Measurements from ENCODE around the gene OLFM4. TPM values are rescaled to one million over a fixed set of nuclear protein-coding genes. Genes with fewer than 3 reads are reported as not detected.

Gene OLFM4
- total RNA-seq, 1 donor from 2014 or later, result not detected

DNA sequence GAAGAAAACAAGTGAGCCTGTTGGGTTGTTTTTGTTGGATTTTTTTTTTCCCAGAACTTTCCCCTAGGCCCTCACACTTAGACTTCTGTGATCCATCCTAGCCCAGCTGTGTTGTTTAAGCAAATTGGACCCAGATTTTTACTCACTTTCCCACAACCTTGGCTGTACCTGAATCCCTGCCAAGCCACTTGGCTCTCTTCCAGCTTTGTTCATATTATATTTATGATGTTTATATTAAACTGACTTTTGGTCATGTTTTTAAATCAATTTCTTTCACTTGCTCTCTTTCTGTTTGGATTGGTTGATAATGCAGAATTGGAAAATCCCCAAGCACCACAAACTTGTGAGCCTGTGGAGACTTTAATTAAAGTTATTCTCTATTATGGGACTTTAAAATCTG lies 16.6 kb downstream of the OLFM4 start:
- no peaks in the 10 kb centered on the region for H3K36me3 ChIP-seq
- no peak overlapping the region for H3K4me3 ChIP-seq
- intact Hi-C loops (cut with DNase I), result no loop called here
- H3K4me1 ChIP-seq, result no peaks in the 10 kb centered on the region
- no peaks in the 10 kb centered on the region for H3K9me3 ChIP-seq
- no peak for DNase-seq
- TF ChIP-seq, protein P1, sequence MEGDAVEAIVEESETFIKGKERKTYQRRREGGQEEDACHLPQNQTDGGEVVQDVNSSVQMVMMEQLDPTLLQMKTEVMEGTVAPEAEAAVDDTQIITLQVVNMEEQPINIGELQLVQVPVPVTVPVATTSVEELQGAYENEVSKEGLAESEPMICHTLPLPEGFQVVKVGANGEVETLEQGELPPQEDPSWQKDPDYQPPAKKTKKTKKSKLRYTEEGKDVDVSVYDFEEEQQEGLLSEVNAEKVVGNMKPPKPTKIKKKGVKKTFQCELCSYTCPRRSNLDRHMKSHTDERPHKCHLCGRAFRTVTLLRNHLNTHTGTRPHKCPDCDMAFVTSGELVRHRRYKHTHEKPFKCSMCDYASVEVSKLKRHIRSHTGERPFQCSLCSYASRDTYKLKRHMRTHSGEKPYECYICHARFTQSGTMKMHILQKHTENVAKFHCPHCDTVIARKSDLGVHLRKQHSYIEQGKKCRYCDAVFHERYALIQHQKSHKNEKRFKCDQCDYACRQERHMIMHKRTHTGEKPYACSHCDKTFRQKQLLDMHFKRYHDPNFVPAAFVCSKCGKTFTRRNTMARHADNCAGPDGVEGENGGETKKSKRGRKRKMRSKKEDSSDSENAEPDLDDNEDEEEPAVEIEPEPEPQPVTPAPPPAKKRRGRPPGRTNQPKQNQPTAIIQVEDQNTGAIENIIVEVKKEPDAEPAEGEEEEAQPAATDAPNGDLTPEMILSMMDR (IDR thresholded peaks at IDR 0.05), result no peak
- H3K27ac ChIP-seq, result no peak overlapping the region
- no peaks in the 10 kb centered on the region for H3K27me3 ChIP-seq (ENCODE audit: low read depth)
- ATAC-seq, result no peak

DNA sequence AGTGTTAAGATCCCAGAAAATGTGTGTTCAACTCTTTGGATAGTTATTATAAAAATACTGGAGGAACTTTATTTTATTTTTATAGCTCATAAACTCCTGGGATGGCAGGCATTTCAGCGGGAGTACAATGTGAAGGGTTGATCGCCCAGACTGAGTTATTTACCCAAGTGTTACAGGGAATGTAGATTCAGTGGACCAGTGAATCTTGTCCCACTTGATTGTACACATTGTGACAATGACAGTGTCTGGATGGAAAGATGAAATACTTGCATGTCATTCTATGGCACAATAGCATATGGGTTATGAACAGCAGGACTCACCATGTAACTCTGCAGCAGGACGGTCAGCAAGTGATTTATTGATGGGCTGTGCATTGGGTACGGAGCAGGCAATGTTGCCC lies 20.3 kb downstream of the OLFM4 start:
- Histone ChIP-seq H3K36me3 (no peaks in the 10 kb centered on the region), H3K4me1 (no peaks in the 10 kb centered on the region), H3K9me3 (no peaks in the 10 kb centered on the region), H3K4me3 (no peak overlapping the region), H3K27ac (no peak overlapping the region), H3K27me3 (ENCODE audit: low read depth) (no peaks in the 10 kb centered on the region)
- intact Hi-C loops (cut with DNase I), result no loop called here
- TF ChIP-seq, protein P1 (IDR thresholded peaks at IDR 0.05), result no peak
- ATAC-seq (no peak), DNase-seq (no peak)

DNA sequence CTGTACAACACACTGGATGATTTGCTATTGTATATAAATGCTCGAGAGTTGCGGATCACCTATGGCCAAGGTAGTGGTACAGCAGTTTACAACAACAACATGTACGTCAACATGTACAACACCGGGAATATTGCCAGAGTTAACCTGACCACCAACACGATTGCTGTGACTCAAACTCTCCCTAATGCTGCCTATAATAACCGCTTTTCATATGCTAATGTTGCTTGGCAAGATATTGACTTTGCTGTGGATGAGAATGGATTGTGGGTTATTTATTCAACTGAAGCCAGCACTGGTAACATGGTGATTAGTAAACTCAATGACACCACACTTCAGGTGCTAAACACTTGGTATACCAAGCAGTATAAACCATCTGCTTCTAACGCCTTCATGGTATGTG lies 21.5 kb downstream of the OLFM4 start:
- Histone ChIP-seq H3K4me3 (no peak overlapping the region), H3K27ac (no peak overlapping the region)
- intact Hi-C loops (cut with DNase I), result no loop called here

DNA sequence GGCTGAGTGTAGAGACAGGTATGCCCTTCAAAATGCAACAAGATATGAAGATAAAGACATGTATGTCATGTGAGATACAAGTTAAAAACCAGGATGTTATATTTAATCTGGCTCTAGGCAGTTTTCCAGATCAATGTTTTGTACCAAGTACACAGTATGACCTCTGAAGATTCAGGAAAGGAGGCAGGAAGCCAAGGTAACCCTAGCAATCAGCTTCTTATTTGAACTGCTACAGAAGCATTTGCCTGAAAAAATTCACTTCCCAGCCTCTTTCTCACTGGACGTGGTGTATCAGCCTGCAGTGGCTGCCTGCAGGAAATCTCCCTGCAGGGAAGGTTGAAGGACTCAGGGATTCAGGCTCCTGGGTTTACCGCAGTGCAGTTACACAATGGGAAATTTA lies 24.1 kb downstream of the OLFM4 start:
- TF ChIP-seq, protein P1 (IDR thresholded peaks at IDR 0.05), result no peak
- H3K4me3 ChIP-seq, result no peak overlapping the region
- intact Hi-C loops (cut with DNase I), result no loop called here
- no peak for ATAC-seq
- no peaks in the 10 kb centered on the region for H3K9me3 ChIP-seq
- H3K4me1 ChIP-seq, result no peaks in the 10 kb centered on the region
- no peaks in the 10 kb centered on the region for H3K36me3 ChIP-seq
- DNase-seq, result no peak
- no peaks in the 10 kb centered on the region for H3K27me3 ChIP-seq (ENCODE audit: low read depth)
- H3K27ac ChIP-seq, result no peak overlapping the region

More for the DNA sequence above, 21.5 kb downstream of the OLFM4 start:
- no peak for ATAC-seq
- Histone ChIP-seq H3K4me1 (no peaks in the 10 kb centered on the region), H3K36me3 (no peaks in the 10 kb centered on the region), H3K9me3 (no peaks in the 10 kb centered on the region), H3K27me3 (ENCODE audit: low read depth) (no peaks in the 10 kb centered on the region)
- no peak for DNase-seq
- TF ChIP-seq, protein P1 (IDR thresholded peaks at IDR 0.05), result no peak

DNA sequence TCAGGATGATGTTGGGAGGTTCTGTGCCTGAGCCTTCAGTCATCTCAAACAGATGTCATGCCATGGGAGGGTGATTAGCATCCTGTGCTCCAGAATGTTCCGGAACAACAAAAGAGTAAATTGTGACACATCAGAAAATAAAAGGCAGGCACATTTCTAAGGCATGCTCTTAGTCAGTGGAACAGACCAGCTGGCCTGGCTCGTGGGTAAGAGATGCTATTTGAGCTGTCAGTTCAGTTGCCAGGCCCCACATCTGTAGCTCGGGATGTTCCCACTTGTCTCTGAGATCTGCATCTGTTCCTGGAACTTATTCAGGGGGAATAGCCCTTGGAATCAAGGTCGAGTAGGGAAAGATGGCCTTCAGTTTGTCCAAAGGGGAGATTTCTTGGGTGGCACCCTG lies 26.0 kb downstream of the OLFM4 start:
- Histone ChIP-seq H3K4me3 (no peak overlapping the region), H3K36me3 (no peaks in the 10 kb centered on the region), H3K9me3 (no peaks in the 10 kb centered on the region), H3K27me3 (ENCODE audit: low read depth) (no peaks in the 10 kb centered on the region), H3K27ac (no peak overlapping the region), H3K4me1 (no peaks in the 10 kb centered on the region)
- ATAC-seq, result no peak
- DNase-seq, result no peak
- TF ChIP-seq, protein P1 (IDR thresholded peaks at IDR 0.05), result no peak
- intact Hi-C loops (cut with DNase I), result no loop called here

Measured in lower lobe of right lung (tissue), 2 donors.